Activated T-cell treated with anti-CD3 and anti-CD28 coated beads for 24 hours (primary cell): ENCODE data around the gene SPRY4.
"Not testable (repeated sequence)": the region's sequence is repeated elsewhere in the genome, so short reads cannot be mapped to it uniquely, and the experiment has no call there.

Experiments
- DNase-seq: peaks from one replicate; pipeline ENCODE4 v3.0.0-alpha.2; 2020; ENCODE audit warnings: low read depth

The SPRY4 gene

DNA sequence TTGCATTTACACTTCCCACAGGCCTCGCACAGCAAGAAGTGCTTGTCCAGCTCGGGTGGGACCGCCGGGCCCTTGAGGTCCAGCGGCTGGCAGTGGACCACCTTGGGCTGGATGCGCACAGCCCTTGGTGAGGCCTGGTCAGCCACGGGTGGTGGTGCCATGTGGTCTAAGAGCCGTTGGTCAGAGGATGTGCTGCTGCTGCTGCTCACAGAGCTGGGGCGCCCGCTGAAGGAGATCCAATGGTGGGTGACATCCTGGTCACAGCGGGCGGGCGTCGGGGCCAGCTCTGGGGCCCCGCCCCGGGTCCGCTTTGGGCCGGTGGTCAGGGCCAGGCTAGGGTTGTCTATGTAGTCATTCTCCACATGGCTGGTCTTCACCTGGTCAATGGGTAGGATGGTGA is 10.2 kb downstream of the SPRY4 start:
- no peak for DNase-seq

DNA sequence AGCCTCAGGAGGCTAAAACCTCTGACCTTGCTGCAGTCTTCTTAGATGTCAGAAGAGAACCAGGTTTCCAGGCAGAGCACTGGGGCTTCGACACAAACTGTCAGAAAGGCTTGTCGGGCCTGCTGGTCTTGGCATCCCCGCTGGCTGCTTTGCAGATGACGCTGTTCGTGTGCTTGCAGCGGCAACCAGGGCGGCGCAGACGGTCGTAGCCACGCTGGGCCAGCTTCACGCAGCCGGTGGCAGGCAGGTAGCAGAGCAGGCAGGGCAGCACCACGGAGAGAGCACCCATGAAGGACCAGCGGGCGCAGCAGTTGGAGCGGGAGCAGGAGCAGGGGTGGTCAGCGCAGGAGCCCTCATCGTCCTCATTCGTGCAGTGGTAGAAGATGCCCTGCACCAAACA is 10.7 kb downstream of the SPRY4 start:
- no peak for DNase-seq

DNA sequence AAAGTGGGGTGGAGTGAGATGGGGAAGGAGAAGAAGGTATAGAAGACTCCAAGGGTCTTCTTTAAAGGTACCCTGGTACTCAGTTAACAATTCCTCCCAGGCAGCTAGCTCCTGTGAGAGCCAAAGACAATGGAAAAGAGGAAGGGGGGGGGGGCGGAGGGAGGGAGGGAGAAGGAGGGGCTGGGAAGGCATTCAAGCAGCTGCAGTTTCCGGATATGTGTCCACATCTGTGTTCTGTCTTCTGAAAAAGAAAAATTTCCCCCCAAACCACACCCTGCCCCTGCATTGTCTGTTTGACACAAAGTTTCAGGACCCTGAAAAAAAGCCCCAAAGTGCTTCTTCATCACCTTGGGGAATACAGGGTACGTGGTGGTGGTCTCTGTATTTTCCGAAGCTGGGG is 11.1 kb downstream of the SPRY4 start:
- DNase-seq, result no peak

DNA sequence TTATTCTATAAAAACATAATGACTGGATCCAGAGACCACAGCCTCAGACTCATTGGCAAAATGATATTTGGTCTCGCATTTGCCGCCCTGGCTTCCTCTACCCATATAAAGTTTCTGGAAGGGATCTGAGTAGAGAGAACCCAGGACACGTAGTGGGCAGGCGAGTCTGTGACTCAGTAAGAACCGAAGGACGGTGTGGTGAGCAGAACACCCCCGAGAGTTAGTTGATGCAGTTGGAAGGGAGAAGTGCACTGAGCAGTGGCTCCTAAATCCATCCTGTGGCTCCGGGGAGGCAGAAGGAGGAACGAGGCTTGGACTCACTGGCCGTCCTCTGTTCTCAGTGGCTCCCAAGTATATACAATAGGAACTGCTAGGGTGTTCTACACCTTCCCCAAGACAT is 11.5 kb downstream of the SPRY4 start:
- DNase-seq, result no peak

DNA sequence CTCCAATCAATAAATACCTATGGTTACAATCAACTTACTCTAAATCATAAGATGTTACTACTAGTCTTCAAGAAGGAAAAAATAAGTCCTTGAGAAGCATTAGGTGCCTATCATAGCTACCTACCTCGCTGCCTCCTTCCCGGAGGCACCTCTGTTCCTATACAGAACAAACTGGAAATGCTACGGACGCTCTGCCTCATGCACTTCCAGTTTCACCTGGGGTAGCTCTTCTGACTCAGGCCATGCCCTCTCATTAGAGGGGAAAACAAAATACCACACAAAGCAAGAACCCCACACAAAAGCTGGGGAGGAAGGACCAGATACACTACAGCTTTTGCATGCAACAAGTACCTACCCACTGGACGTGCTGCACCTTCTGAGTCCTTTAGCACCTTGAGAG is 12.4 kb downstream of the SPRY4 start:
- DNase-seq, result no peak

DNA sequence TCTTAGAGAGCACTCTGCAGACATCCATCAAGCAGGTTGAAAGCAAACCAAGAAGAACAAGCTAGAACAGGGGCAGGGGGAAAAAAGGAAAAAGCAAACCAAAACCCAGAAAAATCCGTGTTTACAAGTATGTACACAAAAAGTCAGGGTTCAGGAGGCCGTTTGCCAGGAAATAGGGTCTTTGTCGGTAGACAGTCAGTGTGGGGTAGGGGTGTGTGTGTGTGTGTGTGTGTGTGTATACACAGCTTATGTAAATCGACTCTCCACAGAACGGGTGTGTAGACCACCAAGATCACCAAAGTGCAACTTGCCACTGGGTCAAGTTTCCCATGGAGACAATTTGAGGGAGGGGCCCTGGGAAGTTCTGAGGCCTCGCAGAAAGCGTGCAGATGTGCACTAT is 13.1 kb downstream of the SPRY4 start:
- no peak for DNase-seq

DNA sequence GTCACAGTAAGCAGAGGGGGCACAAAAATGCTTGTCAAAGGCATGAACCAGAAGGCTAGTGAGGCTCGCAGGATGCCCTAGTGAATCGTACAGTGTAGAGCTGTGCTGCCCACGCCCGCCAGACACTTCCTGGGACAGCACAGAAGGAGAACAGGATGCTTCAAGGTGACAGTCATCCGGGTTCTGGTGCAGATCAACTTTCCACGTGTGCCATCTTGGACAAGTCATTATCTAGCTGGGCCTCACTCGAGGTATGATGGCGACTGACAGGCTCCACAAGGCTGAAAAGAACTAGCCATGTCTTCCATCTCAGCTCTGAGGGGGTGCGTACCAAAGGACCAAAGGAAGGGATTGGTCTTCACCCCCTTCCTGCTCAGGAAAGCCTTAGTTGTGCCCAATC is 14.0 kb downstream of the SPRY4 start:
- no peak for DNase-seq

DNA sequence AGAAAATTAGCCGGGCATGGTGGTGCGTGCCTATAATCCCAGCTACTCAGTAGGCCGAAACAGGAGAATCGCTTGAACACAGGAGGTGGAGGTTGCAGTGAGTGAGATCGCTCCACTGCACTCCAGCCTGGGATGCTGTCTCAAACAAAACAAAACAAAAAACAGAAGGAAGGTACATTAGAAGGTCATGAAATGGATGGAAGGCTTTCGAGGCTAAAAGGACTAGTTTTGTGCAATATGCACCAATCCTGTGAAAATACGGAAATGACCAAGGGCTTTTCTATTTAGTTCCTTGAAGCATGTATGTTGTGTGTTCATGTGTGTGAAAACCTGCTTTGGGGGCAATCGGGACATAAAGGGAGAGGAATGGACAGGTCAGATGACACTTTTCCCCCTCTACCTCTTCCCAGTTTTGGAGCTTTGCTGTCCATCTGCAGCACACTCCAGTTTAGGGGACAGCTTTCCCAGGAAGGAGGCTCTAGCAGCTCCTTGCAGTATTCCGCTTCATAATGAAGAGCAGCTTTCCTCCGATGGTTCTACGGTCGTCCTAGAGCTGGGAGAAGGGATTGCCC is 15.0 kb downstream of the SPRY4 start:
- no peak for DNase-seq

DNA sequence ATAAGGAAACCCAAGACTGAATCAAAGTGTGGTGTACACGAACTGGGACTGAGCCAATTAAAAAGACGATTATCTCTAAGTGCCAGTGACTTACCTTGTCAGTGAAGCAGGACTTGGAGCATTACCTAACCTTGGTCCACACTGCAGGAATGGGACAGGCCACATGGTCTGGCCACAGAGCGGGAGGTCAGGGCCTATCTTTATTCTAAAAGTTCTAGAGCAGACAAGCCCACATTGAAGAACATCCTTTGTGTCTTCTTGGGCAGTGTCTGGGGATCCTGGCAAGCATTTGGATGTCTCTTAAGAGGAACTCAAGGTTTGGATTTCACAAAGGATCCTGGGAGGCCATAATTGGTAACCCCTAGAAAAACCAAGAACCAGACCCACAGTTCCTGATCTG is 16.5 kb downstream of the SPRY4 start:
- no peak for DNase-seq

DNA sequence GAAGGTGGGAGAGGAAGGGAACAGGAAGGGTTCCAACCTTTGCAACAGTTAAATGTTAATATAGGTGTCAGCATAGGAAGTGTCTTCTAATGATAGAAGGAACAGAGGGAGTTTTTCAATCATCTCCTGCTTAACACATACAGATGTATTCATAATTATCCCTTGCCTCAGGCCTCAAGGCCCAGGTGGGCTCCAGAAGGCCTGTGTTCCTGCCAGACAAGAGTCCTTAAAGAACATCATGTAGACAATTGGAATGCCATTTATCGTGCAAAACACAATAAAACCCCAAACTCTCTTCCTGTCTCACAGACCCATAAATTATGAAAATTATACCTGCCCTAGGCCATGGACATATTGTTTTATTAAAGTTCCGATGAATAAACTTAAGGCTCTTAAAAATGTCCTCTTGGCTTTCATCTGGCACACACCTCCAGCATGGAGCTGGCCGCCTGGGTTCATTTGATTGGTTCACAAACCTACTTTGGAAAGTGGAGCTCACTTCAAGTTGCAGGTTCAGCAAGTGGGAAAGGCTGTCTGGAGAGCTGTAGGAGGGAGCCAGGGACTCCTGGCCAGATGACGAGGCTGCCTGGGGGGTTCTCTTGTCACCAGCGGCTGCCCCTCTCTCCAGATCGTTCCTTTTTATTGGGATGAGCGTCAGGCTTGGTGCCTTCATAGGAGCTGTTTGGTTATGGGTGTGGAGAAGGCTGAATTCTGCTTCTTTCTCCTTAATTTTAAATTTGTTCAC is 17.5 kb downstream of the SPRY4 start:
- DNase-seq, result no peak

DNA sequence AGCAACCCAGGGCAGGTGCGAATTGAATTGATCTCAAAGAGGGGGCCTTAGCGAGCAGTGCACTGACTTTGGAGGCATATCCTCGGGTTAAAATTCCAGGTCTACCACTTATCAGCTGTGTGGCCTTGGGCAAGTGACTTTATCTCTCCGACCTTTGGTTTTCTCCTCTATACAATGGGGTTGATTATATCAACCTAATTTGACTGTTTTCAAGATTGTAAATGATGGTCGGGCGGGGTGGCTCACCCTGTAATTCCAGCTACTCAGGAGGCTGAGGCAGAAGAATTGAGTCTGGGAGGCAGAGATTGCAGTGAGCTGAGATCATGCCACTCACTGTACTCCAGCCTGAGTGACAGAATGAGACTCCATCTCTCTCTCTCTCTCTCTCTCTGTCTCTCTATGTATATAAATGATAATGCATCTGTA is 18.7 kb downstream of the SPRY4 start:
- no peak for DNase-seq

DNA sequence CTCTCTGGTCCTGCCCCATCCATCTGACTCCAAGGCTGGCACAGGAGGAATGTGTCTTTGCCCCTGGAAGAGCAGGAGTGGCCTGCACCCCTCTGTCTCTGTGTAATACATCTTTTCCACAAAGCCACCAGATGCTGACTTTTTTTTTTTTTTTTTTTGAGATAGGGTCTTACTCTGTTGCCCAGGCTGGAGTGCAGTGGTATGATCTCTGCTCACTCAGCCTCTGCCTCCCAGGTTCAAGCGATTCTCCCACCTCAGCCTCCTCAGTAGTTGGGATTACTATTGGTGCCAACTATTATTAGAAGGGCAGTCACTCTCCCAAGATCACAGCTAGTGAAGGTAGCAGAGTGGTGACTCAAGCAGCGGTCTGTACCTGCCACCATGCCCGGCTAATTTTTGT is 19.6 kb downstream of the SPRY4 start:
- no peak for DNase-seq

DNA sequence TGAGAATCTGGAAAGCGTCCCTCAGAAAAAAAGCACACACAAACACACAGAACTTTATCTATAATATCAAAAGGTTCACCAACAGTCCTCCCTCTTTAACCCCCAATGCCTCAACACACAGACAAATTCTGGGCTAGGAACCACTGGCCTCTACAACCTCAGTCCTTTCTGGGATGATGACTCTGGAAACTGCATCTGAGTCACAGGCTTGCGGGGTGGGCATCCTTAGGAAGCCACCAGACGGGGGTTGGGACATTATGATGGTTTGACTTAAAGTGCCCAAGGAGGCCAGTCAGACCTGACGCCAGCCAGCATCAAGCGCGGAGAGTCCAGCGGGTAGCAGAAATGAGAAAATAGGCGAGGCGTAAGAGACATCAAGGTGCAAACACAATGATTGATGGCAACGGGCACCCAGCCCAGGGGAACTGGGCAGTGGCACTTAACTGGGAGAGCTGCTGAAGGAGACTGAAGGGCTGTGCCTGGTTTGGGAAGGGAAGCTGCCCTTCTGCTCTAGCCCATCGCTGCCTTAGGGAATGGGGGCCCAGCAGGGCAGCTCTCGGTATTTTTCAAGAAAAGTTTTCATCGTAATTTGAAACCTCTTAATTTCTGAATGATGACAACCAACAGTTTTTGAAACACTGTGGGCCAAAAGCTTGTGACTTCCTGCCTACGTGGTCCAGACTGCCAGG is 20.7 kb downstream of the SPRY4 start:
- no peak for DNase-seq

DNA sequence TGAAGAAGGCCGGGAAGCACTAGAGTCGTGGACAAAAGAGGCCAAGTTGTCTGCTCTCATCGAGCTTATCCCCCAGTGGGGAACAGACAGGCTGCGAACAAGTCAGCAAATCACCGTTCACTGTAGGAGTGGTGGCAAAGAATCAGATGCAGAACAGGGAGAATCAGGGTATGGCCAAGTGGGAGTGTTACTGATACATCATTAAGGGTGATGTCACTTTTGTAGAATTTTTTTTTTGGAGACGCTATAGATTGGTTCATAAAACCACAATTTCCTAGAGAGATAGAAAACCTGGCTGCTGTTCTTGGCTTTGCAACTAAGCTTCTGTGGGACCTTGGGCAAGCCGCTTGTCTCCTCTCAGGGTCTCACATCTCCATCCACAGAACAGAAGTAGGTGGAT is 21.3 kb downstream of the SPRY4 start:
- no peak for DNase-seq

DNA sequence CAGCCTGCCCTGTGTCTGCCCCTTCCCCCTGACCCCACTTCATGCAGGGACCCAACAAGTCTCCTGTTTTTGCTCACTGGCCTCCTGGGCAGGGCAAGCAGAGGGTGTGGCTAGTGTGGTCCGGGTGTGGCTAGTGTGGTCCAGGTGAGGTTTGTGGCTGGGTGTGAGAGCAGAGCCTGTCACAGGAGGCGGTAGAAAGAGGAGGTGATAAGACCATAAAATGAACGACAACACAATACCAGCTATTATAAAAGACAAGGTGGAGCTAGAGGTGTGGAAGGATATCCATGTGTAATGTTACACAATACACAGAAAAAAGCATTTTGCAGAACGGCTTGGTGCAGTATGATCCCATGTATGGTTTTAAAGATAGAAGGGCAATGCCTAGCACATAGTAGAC is 23.3 kb downstream of the SPRY4 start:
- DNase-seq, result no peak

DNA sequence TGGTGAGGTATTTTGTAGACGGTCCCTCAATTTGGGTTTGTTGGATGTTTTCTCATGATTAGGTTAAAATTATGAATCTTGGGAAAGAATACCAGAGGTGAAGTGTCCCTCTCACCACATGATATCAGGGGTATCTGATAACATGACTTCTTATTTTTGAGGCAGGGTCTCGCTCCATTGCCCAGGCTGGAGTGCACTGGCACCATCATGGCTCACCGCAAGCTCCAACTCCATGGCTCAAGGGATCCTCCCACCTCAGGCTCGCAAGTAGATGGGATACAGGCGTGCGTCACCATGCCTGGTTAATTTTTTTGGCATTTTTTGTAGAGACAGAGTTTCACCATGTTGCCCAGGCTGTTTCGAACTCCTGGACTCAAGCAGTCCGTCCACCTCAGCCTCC is 24.1 kb downstream of the SPRY4 start:
- DNase-seq, result no peak

DNA sequence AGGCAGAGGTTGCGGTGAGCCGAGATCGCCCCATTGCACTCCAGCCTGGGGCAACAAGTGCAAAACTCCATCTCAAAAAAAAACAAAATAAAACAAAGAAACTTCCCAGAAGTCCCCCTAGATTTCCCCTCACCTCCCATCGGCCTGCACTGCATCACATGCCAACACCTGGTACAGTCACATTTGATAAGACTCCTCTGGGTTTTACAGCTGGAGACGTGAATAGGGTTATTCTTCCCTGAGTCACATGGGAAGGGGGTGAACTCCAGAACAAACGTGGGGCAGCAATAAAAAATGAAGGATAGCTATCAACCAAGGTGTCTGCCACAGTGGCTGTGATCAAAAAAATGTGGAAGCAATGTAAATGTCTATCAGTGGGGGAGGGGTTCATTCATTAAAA is 26.0 kb downstream of the SPRY4 start:
- no peak for DNase-seq

DNA sequence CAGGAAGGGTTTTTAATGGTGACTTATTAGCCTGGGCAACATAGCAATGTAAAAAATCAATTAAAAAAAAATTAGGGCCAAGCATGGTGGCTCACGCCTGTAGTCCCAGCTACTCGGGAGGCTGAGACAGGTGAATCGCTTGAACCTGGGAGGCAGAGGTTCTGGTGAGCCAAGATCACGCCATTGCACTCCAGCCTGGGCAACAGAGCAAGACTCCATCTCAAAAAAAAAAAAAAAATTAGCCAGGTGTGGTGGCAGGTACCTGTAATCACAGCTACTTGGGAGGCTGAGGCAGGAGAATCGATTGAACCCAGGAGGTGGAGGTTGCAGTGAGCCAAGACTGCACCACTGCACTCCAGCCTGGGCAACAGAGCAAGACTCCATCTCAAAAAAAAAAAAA is 27.0 kb downstream of the SPRY4 start:
- not testable (repeated sequence) for DNase-seq

DNA sequence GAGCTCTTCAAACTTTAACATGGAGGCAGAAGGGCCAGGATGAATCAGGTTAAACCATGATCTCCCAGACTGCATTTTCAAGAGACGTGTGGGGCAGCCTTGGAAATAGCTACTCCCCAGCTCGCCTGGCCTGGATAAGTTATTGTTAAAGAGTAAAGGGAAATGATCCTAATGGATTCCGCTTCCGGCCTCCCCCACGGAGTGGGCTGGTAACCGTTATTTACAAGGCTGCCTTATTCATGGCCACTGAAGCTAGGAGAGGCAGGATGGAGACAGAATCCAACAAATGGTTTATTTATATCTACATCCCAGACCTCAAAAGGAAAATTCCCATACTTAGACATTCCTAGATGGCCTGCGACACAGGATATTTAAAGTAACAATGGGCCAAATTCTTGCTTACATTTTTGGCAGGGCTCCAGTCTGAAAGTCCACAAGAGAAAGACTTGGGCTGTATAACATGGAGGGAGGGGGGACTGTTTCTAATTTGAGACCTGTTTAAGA is 27.9 kb downstream of the SPRY4 start:
- no peak for DNase-seq

DNA sequence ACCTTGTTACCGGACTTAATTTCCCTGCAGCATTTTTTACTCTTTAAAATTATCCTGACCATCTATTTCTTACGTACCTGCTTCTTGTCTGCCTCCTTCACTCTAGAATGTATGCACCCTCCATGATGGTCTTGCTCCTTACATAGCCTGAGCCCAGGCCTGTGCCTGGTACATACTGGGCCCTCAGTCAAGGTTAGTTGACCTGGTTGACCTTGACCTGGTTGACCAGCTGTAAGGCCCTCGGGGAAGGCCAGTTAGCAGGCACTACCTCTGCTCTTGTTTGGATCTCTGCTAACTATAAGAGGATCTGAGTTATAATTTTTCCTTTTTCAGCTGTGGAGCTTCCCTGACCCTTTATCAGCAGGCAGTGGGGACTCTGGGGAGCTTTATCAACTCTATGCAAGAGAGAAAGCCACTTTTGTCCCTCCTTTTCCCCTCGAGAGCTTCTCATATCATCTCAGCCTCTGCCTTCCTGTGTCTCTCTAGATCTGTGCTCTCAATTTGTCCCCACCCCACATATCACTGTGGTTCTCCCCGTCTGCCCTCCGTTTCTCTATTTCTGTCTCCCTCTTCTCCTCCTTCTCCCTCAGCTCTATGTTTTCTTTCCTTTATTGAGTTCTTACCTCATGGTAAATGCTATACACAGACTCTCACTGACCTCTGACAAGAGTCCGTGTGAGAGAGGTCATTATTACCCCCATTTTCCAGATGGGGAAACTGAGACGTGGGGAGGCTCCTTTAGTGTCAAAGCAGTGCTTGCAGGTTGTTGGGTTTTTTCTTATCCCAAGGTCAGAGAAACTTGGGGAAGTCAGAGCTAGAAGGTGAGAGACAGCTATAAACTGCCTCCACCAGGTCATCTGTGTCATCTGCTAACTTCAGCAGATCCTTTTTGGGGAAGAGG is 28.6 kb downstream of the SPRY4 start:
- no peak for DNase-seq

DNA sequence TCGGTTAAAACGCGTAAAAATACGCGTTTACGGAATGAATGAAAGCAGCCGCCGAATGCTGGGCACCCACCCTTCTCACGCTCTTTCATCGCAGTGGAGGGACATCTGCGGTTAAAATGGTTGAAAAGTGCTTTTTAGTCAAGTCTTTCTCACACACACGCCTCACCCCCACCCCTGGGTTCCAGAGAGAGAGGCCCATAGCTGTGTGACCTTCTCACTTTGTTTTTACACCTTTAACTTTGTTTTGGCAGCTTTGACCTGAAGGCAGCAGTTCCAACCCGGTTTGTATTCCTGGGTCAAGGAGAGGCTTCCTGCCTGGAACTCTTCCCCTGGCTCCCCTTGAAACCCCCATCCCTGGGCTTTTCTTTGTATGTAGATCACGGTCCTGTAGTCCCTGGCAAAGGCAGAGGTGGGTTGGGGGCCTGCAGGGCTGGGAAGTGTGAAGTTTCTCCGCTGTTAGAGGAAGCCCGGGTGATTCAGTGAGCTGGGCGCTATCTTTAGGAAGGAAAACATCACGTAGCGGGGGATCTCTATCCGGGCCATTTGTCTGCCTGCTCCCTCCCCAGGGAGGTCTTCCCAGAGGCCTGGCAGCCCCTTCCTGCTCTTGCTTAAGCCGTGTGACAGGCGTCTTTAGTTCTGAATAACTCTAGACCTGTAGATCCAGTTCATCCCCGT is 29.6 kb downstream of the SPRY4 start:
- no peak for DNase-seq

DNA sequence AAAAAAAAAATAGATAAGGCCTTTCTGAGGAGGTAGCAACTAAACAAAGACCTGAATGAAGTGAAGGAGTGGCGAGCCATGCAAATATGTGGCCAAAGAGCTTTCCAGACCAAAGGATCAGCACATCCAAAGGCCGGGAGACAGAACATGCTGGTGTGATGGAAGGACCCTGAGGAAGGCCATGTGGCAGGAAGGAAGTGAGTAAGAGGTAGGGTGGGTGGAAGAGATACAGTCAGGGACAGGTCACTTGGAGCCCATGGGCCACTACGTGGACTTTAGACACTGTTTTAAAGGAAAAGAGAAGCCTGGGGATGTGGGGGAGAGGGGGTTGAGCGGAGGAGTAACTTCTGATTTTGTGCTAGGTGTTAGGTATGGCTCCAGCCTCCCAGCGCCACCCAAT is 31.3 kb downstream of the SPRY4 start:
- no peak for DNase-seq
